ENCODE measurements around the gene INPP5E.

GRCh38 chr9:136379003-136379287, 60.7 kb downstream of the INPP5E start:
- TF ChIP-seq ZNF488 (tag by site-specific recombination; IDR thresholded peaks at IDR 0.05), result no peak
- no peak for TF ChIP-seq YY1 (tag by site-specific recombination; IDR thresholded peaks at IDR 0.05)
- no peak for TF ChIP-seq CTCF (tag by site-specific recombination; IDR thresholded peaks at IDR 0.05)
- no peak for TF ChIP-seq ZNF274 (IDR thresholded peaks at IDR 0.05; ENCODE audit: low read length)
- no peak for TF ChIP-seq ZNF274 (tag by site-specific recombination; IDR thresholded peaks at IDR 0.05; ENCODE audit: borderline replicate concordance)
- TF ChIP-seq, protein P1, sequence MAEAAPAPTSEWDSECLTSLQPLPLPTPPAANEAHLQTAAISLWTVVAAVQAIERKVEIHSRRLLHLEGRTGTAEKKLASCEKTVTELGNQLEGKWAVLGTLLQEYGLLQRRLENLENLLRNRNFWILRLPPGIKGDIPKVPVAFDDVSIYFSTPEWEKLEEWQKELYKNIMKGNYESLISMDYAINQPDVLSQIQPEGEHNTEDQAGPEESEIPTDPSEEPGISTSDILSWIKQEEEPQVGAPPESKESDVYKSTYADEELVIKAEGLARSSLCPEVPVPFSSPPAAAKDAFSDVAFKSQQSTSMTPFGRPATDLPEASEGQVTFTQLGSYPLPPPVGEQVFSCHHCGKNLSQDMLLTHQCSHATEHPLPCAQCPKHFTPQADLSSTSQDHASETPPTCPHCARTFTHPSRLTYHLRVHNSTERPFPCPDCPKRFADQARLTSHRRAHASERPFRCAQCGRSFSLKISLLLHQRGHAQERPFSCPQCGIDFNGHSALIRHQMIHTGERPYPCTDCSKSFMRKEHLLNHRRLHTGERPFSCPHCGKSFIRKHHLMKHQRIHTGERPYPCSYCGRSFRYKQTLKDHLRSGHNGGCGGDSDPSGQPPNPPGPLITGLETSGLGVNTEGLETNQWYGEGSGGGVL (tag by site-specific recombination; IDR thresholded peaks at IDR 0.05), result no peak
- TF ChIP-seq ZFP41 (tag by site-specific recombination; IDR thresholded peaks at IDR 0.05; ENCODE audit: borderline replicate concordance), result no peak
- TF ChIP-seq, protein P2, sequence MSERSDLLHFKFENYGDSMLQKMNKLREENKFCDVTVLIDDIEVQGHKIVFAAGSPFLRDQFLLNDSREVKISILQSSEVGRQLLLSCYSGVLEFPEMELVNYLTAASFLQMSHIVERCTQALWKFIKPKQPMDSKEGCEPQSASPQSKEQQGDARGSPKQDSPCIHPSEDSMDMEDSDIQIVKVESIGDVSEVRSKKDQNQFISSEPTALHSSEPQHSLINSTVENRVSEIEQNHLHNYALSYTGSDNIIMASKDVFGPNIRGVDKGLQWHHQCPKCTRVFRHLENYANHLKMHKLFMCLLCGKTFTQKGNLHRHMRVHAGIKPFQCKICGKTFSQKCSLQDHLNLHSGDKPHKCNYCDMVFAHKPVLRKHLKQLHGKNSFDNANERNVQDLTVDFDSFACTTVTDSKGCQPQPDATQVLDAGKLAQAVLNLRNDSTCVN (tag by site-specific recombination; optimal IDR thresholded peaks at IDR 0.05), result no peak
- TF ChIP-seq GLI2 (tag by site-specific recombination; IDR thresholded peaks at IDR 0.05; ENCODE audit: borderline replicate concordance, low read depth), result no peak
- no peak for TF ChIP-seq ZFP3 (tag by site-specific recombination; IDR thresholded peaks at IDR 0.05; ENCODE audit: low read depth)

Data from HEK293 (cell line).